Fibroblast of pulmonary artery (primary cell): ENCODE results near the gene TIGD3.
"Not testable (repeated sequence)": the region's sequence is repeated elsewhere in the genome, so short reads cannot be mapped to it uniquely, and the experiment has no call there.

Experiments
- DNase-seq: peaks from one replicate; pipeline ENCODE4 v3.0.0-alpha.2; 2010; ENCODE audit warnings: low read depth
- H3K4me3 ChIP-seq: replicated peaks from 2 replicates; pipeline ENCODE4 v1.5.1; 2011; ENCODE audit warnings: low read depth, mild to moderate bottlenecking, control low read depth, low read length, moderate library complexity
- CTCF ChIP-seq: IDR thresholded peaks from 2 replicates; pipeline ENCODE4 v1.5.1; 2011; ENCODE audit warnings: mild to moderate bottlenecking, control low read depth, low read length, inconsistent platforms; ENCODE audit errors: missing control alignments

Gene TIGD3

GRCh38 chr11:65325435-65325834, 29.1 kb upstream of the TIGD3 start:
- no peak for DNase-seq
- no peak for TF ChIP-seq CTCF
- H3K4me3 ChIP-seq = no peak overlapping the region

GRCh38 chr11:65327021-65327420, 27.5 kb upstream of the TIGD3 start:
- DNase-seq = no peak
- no peak for TF ChIP-seq CTCF
- H3K4me3 ChIP-seq = no peak overlapping the region

GRCh38 chr11:65329478-65329877, 25.1 kb upstream of the TIGD3 start:
- DNase-seq = no peak
- TF ChIP-seq CTCF = no peak
- no peak overlapping the region for H3K4me3 ChIP-seq

GRCh38 chr11:65329944-65330403, 24.6 kb upstream of the TIGD3 start:
- DNase-seq = peak; percentile 96
- TF ChIP-seq CTCF = peak; percentile 72
- no peak overlapping the region for H3K4me3 ChIP-seq

- no peak overlapping the region for H3K4me3 ChIP-seq
- DNase-seq = no peak
- TF ChIP-seq CTCF = no peak
Observed at GRCh38 chr11:65330544-65330943, 24.0 kb upstream of the TIGD3 start.

- not testable (repeated sequence) for H3K4me3 ChIP-seq, DNase-seq
Observed at GRCh38 chr11:65332591-65332990, 22.0 kb upstream of the TIGD3 start.

- peak; percentile 26 for DNase-seq
- no peak for TF ChIP-seq CTCF
- H3K4me3 ChIP-seq = peak overlapping the region; percentile 96
Observed at GRCh38 chr11:65334696-65335295, 19.8 kb upstream of the TIGD3 start.
